Common myeloid progenitor, CD34-positive (primary cell): ENCODE data around the gene MOB3C.

Experiments
- CTCF ChIA-PET: fragments of 350-600 bp; sonication (Branson Sonifier 250); formaldehyde crosslinking; loops from one replicate; lab custom pipeline; 2021; ENCODE audit warnings: antibody characterized with exemption; lab: Charles Lee
- POLR2A ChIA-PET: fragments of 350-600 bp; sonication (Branson Sonifier 250); formaldehyde crosslinking; loops from one replicate; lab custom pipeline; 2021; ENCODE audit warnings: antibody characterized with exemption; lab: Charles Lee
- DNase-seq, 3 donors: peaks; one replicate each; pipeline versions ENCODE4 v3.0.0 to v3.0.0-alpha.2; 2013
- H3K27ac ChIP-seq, 2 experiments: 1 replicate in 1 of 2; 2 replicates in 1 of 2; pipeline ENCODE4 v1.7.0; 2013; ENCODE audit warnings: inconsistent platforms in 2 of 2, low read length in 2 of 2, mild to moderate bottlenecking in 2 of 2, low read depth in 1 of 2, moderate library complexity in 1 of 2; ENCODE audit not compliant: severe bottlenecking in 2 of 2, insufficient read depth in 1 of 2, poor library complexity in 1 of 2
- H3K27me3 ChIP-seq, 5 experiments: replicated peaks in 2 of 5; 1 replicate in 3 of 5; 2 replicates in 2 of 5; pipeline versions ENCODE4 v1.6.1 to v1.7.0; 2013; ENCODE audit warnings: low read length in 4 of 5, mild to moderate bottlenecking in 2 of 5, moderate library complexity in 2 of 5, inconsistent platforms in 1 of 5; ENCODE audit not compliant: insufficient read depth in 5 of 5, control insufficient read depth in 4 of 5
- H3K36me3 ChIP-seq, 4 experiments: 1 replicate in 2 of 4; 2 replicates in 2 of 4; pipeline versions ENCODE4 v1.6.1 to v1.7.0; 2013; ENCODE audit warnings: low read length in 3 of 4, control low read depth in 1 of 4, mild to moderate bottlenecking in 1 of 4; ENCODE audit not compliant: control insufficient read depth in 4 of 4, insufficient read depth in 4 of 4
- H3K4me1 ChIP-seq, 4 experiments: 1 replicate in 3 of 4; 2 replicates in 1 of 4; pipeline versions ENCODE4 v1.6.1 to v1.7.1; 2013; ENCODE audit warnings: low read length in 3 of 4, mild to moderate bottlenecking in 3 of 4, control low read depth in 1 of 4, inconsistent platforms in 1 of 4, moderate library complexity in 1 of 4; ENCODE audit not compliant: control insufficient read depth in 4 of 4, insufficient read depth in 4 of 4; ENCODE audit errors: control extremely low read depth in 1 of 4
- H3K4me3 ChIP-seq, 7 experiments: 1 replicate in 4 of 7; 2 replicates in 3 of 7; pipeline versions ENCODE4 v1.5.1 to v1.7.0; 2013; ENCODE audit warnings: mild to moderate bottlenecking in 7 of 7, low read length in 6 of 7, moderate library complexity in 6 of 7, inconsistent platforms in 2 of 7, low read depth in 2 of 7, control low read depth in 1 of 7; ENCODE audit not compliant: insufficient read depth in 4 of 7, control insufficient read depth in 1 of 7; ENCODE audit errors: extremely low read depth in 1 of 7
- H3K9me3 ChIP-seq, 5 experiments: 1 replicate in 4 of 5; 2 replicates in 1 of 5; pipeline versions ENCODE4 v1.6.1 to v1.7.1; 2013; ENCODE audit warnings: low read length in 4 of 5, mild to moderate bottlenecking in 2 of 5, inconsistent platforms in 1 of 5, low read depth in 1 of 5, moderate library complexity in 1 of 5; ENCODE audit not compliant: control insufficient read depth in 4 of 5, insufficient read depth in 2 of 5; ENCODE audit errors: control extremely low read depth in 1 of 5
- WGBS: methylation state at CpG from one replicate; pipeline ENCODE4 v1.1.5; 2013; ENCODE audit not compliant: insufficient coverage; 5-methylcytosine and 5-hydroxymethylcytosine counted together

MOB3C gene

GRCh38 chr1:46592823-46593222 lies 23.8 kb downstream of the MOB3C start:
- WGBS = 100% methylated on average over 2 of the region's 4 CpGs
- H3K9me3 ChIP-seq = peaks cover 0 to 8% (median 0%) of the 10 kb centered on the region in 5 experiments
- H3K4me1 ChIP-seq = peaks cover 8 to 22% (median 15%) of the 10 kb centered on the region in 4 experiments
- H3K4me3 ChIP-seq = no peak overlapping the region
- peaks cover 13 to 47% (median 36%) of the 10 kb centered on the region in 4 experiments for H3K36me3 ChIP-seq
- H3K27ac ChIP-seq = no peak overlapping the region
- CTCF ChIA-PET = no interaction called here
- no peak for DNase-seq
- POLR2A ChIA-PET = no interaction called here
- no peaks in the 10 kb centered on the region for H3K27me3 ChIP-seq

GRCh38 chr1:46589529-46589928 lies 27.1 kb downstream of the MOB3C start:
- H3K36me3 ChIP-seq = peaks cover 16 to 63% (median 47%) of the 10 kb centered on the region in 4 experiments
- H3K9me3 ChIP-seq = peaks cover 0 to 8% (median 0%) of the 10 kb centered on the region in 5 experiments
- POLR2A ChIA-PET = interaction anchor here (1.2 kb wide), 1 partner anchor 17 kb away, joined by 6 read pairs; no protein-coding TSS in a partner anchor
- no peak overlapping the region for H3K4me3 ChIP-seq
- WGBS = 100% methylated on average over 3 of the region's 3 CpGs
- peaks cover 0 to 9% (median 6%) of the 10 kb centered on the region in 4 experiments for H3K4me1 ChIP-seq
- H3K27me3 ChIP-seq = no peaks in the 10 kb centered on the region
- no peak overlapping the region for H3K27ac ChIP-seq
- CTCF ChIA-PET = interaction anchor here (0.6 to 3.1 kb wide), 3 partner anchors 8 to 61 kb away, joined by 3 to 16 read pairs (median 3); partner anchors contain the start of gene MKNK1
- DNase-seq = no peak

DNA sequence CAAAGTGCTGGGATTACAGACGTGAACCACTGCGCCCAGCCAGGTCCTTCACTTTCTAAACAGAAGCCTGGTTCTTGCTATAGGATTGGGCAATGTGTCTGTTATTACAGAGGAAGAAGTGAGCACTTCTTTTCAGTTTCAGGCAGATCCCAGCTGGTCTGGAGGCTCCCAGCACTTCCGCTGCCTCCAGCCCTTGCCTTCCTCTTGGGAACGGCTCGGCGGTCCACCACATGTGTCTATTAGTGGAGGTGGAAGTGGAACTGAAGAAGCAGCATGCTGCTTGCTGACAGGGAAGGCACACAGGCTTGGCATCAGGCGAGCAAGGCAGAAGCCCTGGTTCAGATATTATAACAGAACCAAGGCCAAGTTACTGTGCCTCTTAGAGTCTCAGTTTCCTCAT lies 29.5 kb downstream of the MOB3C start:
- Histone ChIP-seq H3K4me3 (no peak overlapping the region), H3K27me3 (no peaks in the 10 kb centered on the region), H3K27ac (no peak overlapping the region), H3K4me1 (peaks cover 0 to 22% (median 15%) of the 10 kb centered on the region in 4 experiments), H3K36me3 (peaks cover 19 to 68% (median 39%) of the 10 kb centered on the region in 4 experiments), H3K9me3 (peaks cover 0 to 8% (median 0%) of the 10 kb centered on the region in 5 experiments)
- WGBS = 100% methylated on average over 7 of the region's 7 CpGs
- no peak for DNase-seq
- CTCF ChIA-PET = no interaction called here
- POLR2A ChIA-PET = no interaction called here

DNA sequence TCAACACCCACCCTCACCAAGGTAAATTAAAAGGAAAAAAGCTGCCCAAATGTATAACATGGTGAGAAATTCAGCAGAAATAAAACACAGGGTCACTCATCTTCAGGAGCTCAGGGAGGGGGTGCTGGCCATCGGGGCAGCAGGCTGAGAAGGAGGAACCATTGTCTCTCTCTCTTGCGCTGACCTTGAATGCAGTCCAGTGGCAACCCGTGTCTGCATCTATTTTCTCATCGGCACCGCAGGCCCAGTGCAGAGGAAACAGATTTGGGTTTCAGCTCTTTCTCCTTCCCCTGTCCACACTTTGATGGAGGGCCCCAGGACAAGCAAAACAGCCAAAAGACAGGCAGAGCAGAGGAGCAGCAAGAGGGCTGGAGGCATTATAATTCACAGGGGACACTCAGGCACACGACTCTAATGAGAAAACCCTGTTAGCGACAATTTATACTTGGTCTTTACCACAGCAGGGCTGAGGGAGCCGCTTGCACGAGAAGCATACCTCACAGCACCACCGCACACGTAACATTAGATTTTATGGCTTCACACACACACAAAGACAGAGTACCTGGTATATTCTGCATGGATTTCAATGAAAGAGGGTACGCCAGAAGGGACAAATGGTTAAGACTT lies 31.2 kb downstream of the MOB3C start:
- Histone ChIP-seq H3K36me3 (peaks cover 10 to 52% (median 26%) of the 10 kb centered on the region in 4 experiments), H3K27ac (no peak overlapping the region)
- WGBS = 95% methylated on average over 10 of the region's 12 CpGs

GRCh38 chr1:46583494-46583893 lies 33.1 kb downstream of the MOB3C start:
- Histone ChIP-seq H3K36me3 (peaks cover 6 to 44% (median 17%) of the 10 kb centered on the region in 4 experiments), H3K9me3 (no peaks in the 10 kb centered on the region), H3K27ac (no peak overlapping the region), H3K4me1 (peaks cover 4 to 51% (median 32%) of the 10 kb centered on the region in 4 experiments), H3K27me3 (no peaks in the 10 kb centered on the region), H3K4me3 (no peak overlapping the region)
- ChIA-PET CTCF (interaction anchor here (1.4 to 4.4 kb wide), 3 partner anchors 7 to 49 kb away, joined by 3 to 16 read pairs (median 8); partner anchors contain the start of gene MKNK1), POLR2A (no interaction called here)
- no peak for DNase-seq
- WGBS = 93% methylated on average over 2 of the region's 5 CpGs

More for the DNA sequence above, 31.2 kb downstream of the MOB3C start:
- POLR2A ChIA-PET = no interaction called here
- peaks cover 0 to 8% (median 0%) of the 10 kb centered on the region in 5 experiments for H3K9me3 ChIP-seq
- CTCF ChIA-PET = no interaction called here
- DNase-seq = no peak
- no peaks in the 10 kb centered on the region for H3K27me3 ChIP-seq
- H3K4me3 ChIP-seq = no peak overlapping the region
- H3K4me1 ChIP-seq = peaks cover 4 to 38% (median 29%) of the 10 kb centered on the region in 4 experiments

- WGBS = 96% methylated on average over 3 of the region's 7 CpGs
- ChIA-PET CTCF (interaction anchor here (1.0 to 4.4 kb wide), 4 partner anchors 7 to 48 kb away, joined by 3 to 16 read pairs (median 4); partner anchors contain the start of gene MKNK1), POLR2A (no interaction called here)
- DNase-seq = no peak
- peaks cover 4 to 51% (median 32%) of the 10 kb centered on the region in 4 experiments for H3K4me1 ChIP-seq
- H3K9me3 ChIP-seq = no peaks in the 10 kb centered on the region
- H3K27me3 ChIP-seq = no peaks in the 10 kb centered on the region
- no peak overlapping the region for H3K4me3 ChIP-seq
- peaks cover 6 to 49% (median 18%) of the 10 kb centered on the region in 4 experiments for H3K36me3 ChIP-seq
- no peak overlapping the region for H3K27ac ChIP-seq
Observed at GRCh38 chr1:46582972-46583371, 33.6 kb downstream of the MOB3C start.
